ENCODE data around the gene CCDC12.

GRCh38 chr3:47003461-47004368 lies 27.2 kb upstream of the CCDC12 start:
- TF ChIP-seq ZNF274 (IDR thresholded peaks at IDR 0.05; ENCODE audit: low read depth, low read length) (no peak), SUZ12 (IDR thresholded peaks at IDR 0.05; ENCODE audit: extremely low read depth, insufficient read depth, insufficient read length) (no peak)

All from NT2/D1 (cell line).